ENCODE measurements around the gene CMIP. TPM values are rescaled to one million over a fixed set of nuclear protein-coding genes. Genes with fewer than 3 reads are reported as not detected.

Gene CMIP
- total RNA-seq, 4 donors from 2014 or later, result 44.6 to 152 (median 76.5) TPM

- Histone ChIP-seq H3K4me1 (peaks cover 0 to 71% (median 8%) of the 10 kb centered on the region in 4 donors), H3K27ac (no peak overlapping the region), H3K4me3 (no peak overlapping the region), H3K27me3 (no peaks in the 10 kb centered on the region), H3K9me3 (no peaks in the 10 kb centered on the region), H3K36me3 (peaks cover 0 to 6% (median 0%) of the 10 kb centered on the region in 3 donors)
- no peak for DNase-seq
- TF ChIP-seq POLR2A (IDR thresholded peaks at IDR 0.05) (no peak), CTCF (IDR thresholded peaks at IDR 0.05) (no peak)
Observed at GRCh38 chr16:81488687-81489411, 44.2 kb downstream of the CMIP start.

- Histone ChIP-seq H3K9me3 (no peaks in the 10 kb centered on the region), H3K4me1 (peaks cover 3 to 71% (median 9%) of the 10 kb centered on the region in 4 donors), H3K27ac (no peak overlapping the region), H3K4me3 (no peak overlapping the region), H3K27me3 (no peaks in the 10 kb centered on the region), H3K36me3 (peaks cover 0 to 6% (median 0%) of the 10 kb centered on the region in 3 donors)
- no peak for DNase-seq
- no peak for TF ChIP-seq CTCF (IDR thresholded peaks at IDR 0.05)
- TF ChIP-seq POLR2A (IDR thresholded peaks at IDR 0.05), result no peak
Observed at GRCh38 chr16:81489547-81490267, 45.1 kb downstream of the CMIP start.

GRCh38 chr16:81491541-81492188 is 47.1 kb downstream of the CMIP start:
- peak overlapping the region in 1 of 4 donors; percentile 47 for H3K27ac ChIP-seq
- H3K4me3 ChIP-seq, result no peak overlapping the region
- H3K27me3 ChIP-seq, result no peaks in the 10 kb centered on the region
- no peaks in the 10 kb centered on the region for H3K9me3 ChIP-seq
- H3K36me3 ChIP-seq, result no peaks in the 10 kb centered on the region
- peaks cover 3 to 76% (median 13%) of the 10 kb centered on the region in 4 donors for H3K4me1 ChIP-seq
- TF ChIP-seq CTCF (IDR thresholded peaks at IDR 0.05), result no peak
- no peak for TF ChIP-seq POLR2A (IDR thresholded peaks at IDR 0.05)
- no peak for DNase-seq

GRCh38 chr16:81492311-81492761 is 47.7 kb downstream of the CMIP start:
- TF ChIP-seq POLR2A (IDR thresholded peaks at IDR 0.05), result no peak
- TF ChIP-seq CTCF (IDR thresholded peaks at IDR 0.05), result no peak
- Histone ChIP-seq H3K36me3 (no peaks in the 10 kb centered on the region), H3K4me1 (peaks cover 7 to 76% (median 15%) of the 10 kb centered on the region in 4 donors), H3K4me3 (no peak overlapping the region), H3K27ac (peak overlapping the region in 2 of 4 donors; percentile 47 to 78), H3K9me3 (no peaks in the 10 kb centered on the region), H3K27me3 (no peaks in the 10 kb centered on the region)
- no peak for DNase-seq

- Histone ChIP-seq H3K27ac (peak overlapping the region in 3 of 4 donors; percentile 36 to 78 (median 47)), H3K4me1 (peaks cover 12 to 77% (median 17%) of the 10 kb centered on the region in 4 donors)
Observed at GRCh38 chr16:81492965-81493754, 48.6 kb downstream of the CMIP start.

More at GRCh38 chr16:81492965-81493754, 48.6 kb downstream of the CMIP start:
- Histone ChIP-seq H3K27me3 (no peaks in the 10 kb centered on the region), H3K4me3 (no peak overlapping the region), H3K36me3 (no peaks in the 10 kb centered on the region), H3K9me3 (no peaks in the 10 kb centered on the region)
- TF ChIP-seq CTCF (IDR thresholded peaks at IDR 0.05), result no peak
- no peak for TF ChIP-seq POLR2A (IDR thresholded peaks at IDR 0.05)
- DNase-seq, result no peak

Data from Peyer's patch (tissue), 4 donors.